EH (cell line): Measurements from ENCODE around the gene DDX52.
A peak's percentile ranks its signal among the peaks of the same experiment; 100 is the strongest.
"Not testable (repeated sequence)": the region's sequence is repeated elsewhere in the genome, so short reads cannot be mapped to it uniquely, and the experiment has no call there.

Experiments used
- DNase-seq: peaks from one replicate; pipeline ENCODE4 v3.0.0-alpha.2; 2015; ENCODE audit warnings: low read depth

Gene DDX52

GRCh38 chr17:37643118-37643766 lies at the start of gene DDX52:
Gene DDX52, minus strand, starts transcription at chr17:37643446. Its CDS starts 26 bp downstream, at chr17:37643420.
- peak; percentile 93 for DNase-seq

GRCh38 chr17:37691807-37692206 lies 48.6 kb upstream of the DDX52 start:
- DNase-seq, result no peak

GRCh38 chr17:37689317-37689716 lies 46.1 kb upstream of the DDX52 start:
- DNase-seq, result no peak

- DNase-seq, result no peak
These were observed 40.3 kb upstream of the DDX52 start for GRCh38 chr17:37683454-37683984.

- DNase-seq, result no peak
These were observed 38.8 kb upstream of the DDX52 start for GRCh38 chr17:37682007-37682406.

- DNase-seq, result not testable (repeated sequence)
These were observed 36.7 kb upstream of the DDX52 start for GRCh38 chr17:37679995-37680394.

GRCh38 chr17:37678036-37678435 lies 34.8 kb upstream of the DDX52 start:
- DNase-seq, result no peak

- no peak for DNase-seq
These were observed 33.8 kb upstream of the DDX52 start for GRCh38 chr17:37677021-37677420.

GRCh38 chr17:37676115-37676925 lies 33.1 kb upstream of the DDX52 start:
- DNase-seq, result peak; percentile 31

- DNase-seq, result no peak
These were observed 31.3 kb upstream of the DDX52 start for GRCh38 chr17:37674511-37674910.

GRCh38 chr17:37673386-37673785 lies 30.1 kb upstream of the DDX52 start:
- DNase-seq, result peak; percentile 54

- peak; percentile 65 for DNase-seq
These were observed 29.4 kb upstream of the DDX52 start for GRCh38 chr17:37672548-37673078.

- peak; percentile 95 for DNase-seq
These were observed 28.7 kb upstream of the DDX52 start for GRCh38 chr17:37671824-37672547.

GRCh38 chr17:37671028-37671823 lies 28.0 kb upstream of the DDX52 start:
- peak; percentile 11 for DNase-seq

- DNase-seq, result no peak
These were observed 23.8 kb upstream of the DDX52 start for GRCh38 chr17:37667039-37667438.

GRCh38 chr17:37664214-37664613 lies 21.0 kb upstream of the DDX52 start:
- DNase-seq, result no peak

GRCh38 chr17:37662353-37662752 lies 19.1 kb upstream of the DDX52 start:
- no peak for DNase-seq

- DNase-seq, result no peak
These were observed 18.3 kb upstream of the DDX52 start for GRCh38 chr17:37661400-37662014.

GRCh38 chr17:37659925-37660324 lies 16.7 kb upstream of the DDX52 start:
- DNase-seq, result no peak

- no peak for DNase-seq
These were observed 14.0 kb upstream of the DDX52 start for GRCh38 chr17:37657202-37657601.

- no peak for DNase-seq
These were observed 8.6 kb upstream of the DDX52 start for GRCh38 chr17:37651849-37652248.
